Esophagus muscularis mucosa (tissue), 4 donors: Measurements from ENCODE around the gene ABHD6. TPM values are rescaled to one million over a fixed set of nuclear protein-coding genes. Genes with fewer than 3 reads are reported as not detected.

ENCODE experiments used
- DNase-seq: peaks from one replicate; pipeline ENCODE4 v3.0.0-alpha.2; 2017; ENCODE audit errors: extremely low spot score
- H3K27ac ChIP-seq, 4 donors: fragments of 200-600 bp; sonication (generic); replicated peaks in 1 of 4; 1 replicate in 3 of 4; 2 replicates in 1 of 4; pipeline ENCODE4 v1.5.1; 2016 to 2019; ENCODE audit warnings: mild to moderate bottlenecking in 1 of 4
- H3K27me3 ChIP-seq, 4 donors: fragments of 200-600 bp; sonication (generic); one replicate each; pipeline versions ENCODE4 v1.5.1 to v1.6.0; 2016 to 2019
- H3K36me3 ChIP-seq, 4 donors: fragments of 200-600 bp; sonication (generic); one replicate each; pipeline ENCODE4 v1.5.1; 2016 to 2019
- H3K4me1 ChIP-seq, 4 donors: fragments of 200-600 bp; sonication (generic); one replicate each; pipeline ENCODE4 v1.5.1; 2016 to 2019
- H3K4me3 ChIP-seq, 4 donors: fragments of 200-600 bp; sonication (generic); 1 replicate in 2 of 4; 2 replicates in 2 of 4; pipeline ENCODE4 v1.5.1; 2016 to 2019; ENCODE audit warnings: mild to moderate bottlenecking in 4 of 4, moderate library complexity in 1 of 4
- H3K9me3 ChIP-seq, 4 donors: fragments of 200-600 bp; sonication (generic); 1 replicate in 3 of 4; 2 replicates in 1 of 4; pipeline ENCODE4 v1.5.1; 2016 to 2019
- CTCF ChIP-seq, 3 experiments: fragments of 200-600 bp in 2 of 3; fragments of 450-650 bp in 1 of 3; sonication (generic) in 2 of 3; IDR thresholded peaks; one replicate each; pipeline ENCODE4 v1.5.1; 2017 to 2019; ENCODE audit warnings: antibody characterized with exemption in 3 of 3, mild to moderate bottlenecking in 2 of 3, moderate library complexity in 1 of 3
- EP300 ChIP-seq: sonication (generic); formaldehyde crosslinking; IDR thresholded peaks from one replicate; pipeline ENCODE4 v1.6.1; 2017; ENCODE audit warnings: antibody characterized with exemption
- POLR2A ChIP-seq: fragments of 450-650 bp; IDR thresholded peaks from one replicate; pipeline ENCODE4 v1.6.1; 2017; ENCODE audit warnings: antibody characterized with exemption, moderate library complexity, mild to moderate bottlenecking, low read depth
- POLR2AphosphoS5 ChIP-seq, 2 donors: sonication (generic); formaldehyde crosslinking; IDR thresholded peaks; one replicate each; pipeline ENCODE4 v1.6.1; 2017; ENCODE audit warnings: antibody characterized with exemption in 2 of 2
- WGBS: methylation state at CpG from one replicate; pipeline ENCODE4 v1.1.5; 2018; 5-methylcytosine and 5-hydroxymethylcytosine counted together
- intact Hi-C: fragments of 100-400 bp; cut with DNase I; formaldehyde crosslinking; loops from one replicate; pipeline ENCODE4 v1.15.1; 2023
- total RNA-seq, 4 donors: library from RNA; depleted of rRNA; stranded (reverse); fragments of >200 nt; gene quantifications; one replicate each; pipeline versions ENCODE4 v1.1.0 to v1.2.1, GENCODE V29; 2016

The ABHD6 gene
- 10 to 100 TPM; 13.1 to 20.3 (median 17.9) TPM for total RNA-seq

- TF ChIP-seq CTCF (IDR thresholded peaks at IDR 0.05) (peak; percentile 11 to 67 (median 50)), POLR2AphosphoS5 (IDR thresholded peaks at IDR 0.05) (peak in 1 of 2 donors; percentile 76), POLR2A (no peak), EP300 (no peak)
- intact Hi-C loops = loop anchor here (2.0 kb wide), 1 partner anchor 69 kb away; the partner anchor contains the start of genes HTD2 and RPP14
- H3K4me3 ChIP-seq = peak within 1 kb of the TSS; percentile 80 to 90 (median 85)
- no peaks in the 10 kb centered on the region for H3K27me3 ChIP-seq
- peak; percentile 95 for DNase-seq
- no peaks in the 10 kb centered on the region for H3K9me3 ChIP-seq
- H3K4me1 ChIP-seq = peaks cover 15 to 29% (median 21%) of the 10 kb centered on the region in 4 donors
- peak within 1 kb of the TSS; percentile 79 to 89 (median 85) for H3K27ac ChIP-seq
- 0% methylated on average over 1 of the region's 77 CpGs for WGBS
- H3K36me3 ChIP-seq = no peaks in the 10 kb centered on the region
Measured at GRCh38 chr3:58237238-58237940, at the start of gene ABHD6. Gene ABHD6, plus strand, starts transcription at chr3:58237792. Its CDS starts 18,795 bp downstream, at chr3:58256587.

GRCh38 chr3:58188173-58188564, 49.4 kb upstream of the ABHD6 start:
- Histone ChIP-seq H3K27ac (no peak overlapping the region), H3K27me3 (no peaks in the 10 kb centered on the region), H3K36me3 (no peaks in the 10 kb centered on the region), H3K9me3 (no peaks in the 10 kb centered on the region), H3K4me3 (no peak overlapping the region), H3K4me1 (peaks cover 0 to 13% (median 3%) of the 10 kb centered on the region in 4 donors)
- TF ChIP-seq POLR2AphosphoS5 (IDR thresholded peaks at IDR 0.05) (no peak), POLR2A (no peak), EP300 (no peak), CTCF (IDR thresholded peaks at IDR 0.05) (no peak)
- 82% methylated on average over 6 of the region's 6 CpGs for WGBS
- intact Hi-C loops = loop anchor here (2.0 to 10.0 kb wide), 3 partner anchors 115 to 347 kb away; partner anchors contain the start of gene ACOX2
- no peak for DNase-seq

- H3K9me3 ChIP-seq = no peaks in the 10 kb centered on the region
- 72% methylated on average over 10 of the region's 10 CpGs for WGBS
- H3K4me1 ChIP-seq = peaks cover 0 to 13% (median 3%) of the 10 kb centered on the region in 4 donors
- DNase-seq = no peak
- H3K27me3 ChIP-seq = no peaks in the 10 kb centered on the region
- no peaks in the 10 kb centered on the region for H3K36me3 ChIP-seq
- intact Hi-C loops = loop anchor here (2.0 to 10.0 kb wide), 3 partner anchors 114 to 346 kb away; partner anchors contain the start of gene ACOX2
- no peak overlapping the region for H3K4me3 ChIP-seq
- no peak for TF ChIP-seq EP300
- TF ChIP-seq POLR2AphosphoS5 (IDR thresholded peaks at IDR 0.05) = peak in 1 of 2 donors; percentile 26
- peak overlapping the region in 2 of 4 donors; percentile 23 to 36 for H3K27ac ChIP-seq
Measured at GRCh38 chr3:58188921-58189451, 48.6 kb upstream of the ABHD6 start.

- intact Hi-C loops = loop anchor here (2.0 to 10.0 kb wide), 3 partner anchors 113 to 345 kb away; partner anchors contain the start of gene ACOX2
- 81% methylated on average over 5 of the region's 5 CpGs for WGBS
Measured at GRCh38 chr3:58189691-58190090, 47.9 kb upstream of the ABHD6 start.

More at GRCh38 chr3:58189691-58190090, 47.9 kb upstream of the ABHD6 start:
- no peaks in the 10 kb centered on the region for H3K27me3 ChIP-seq
- H3K27ac ChIP-seq = peak overlapping the region in 1 of 4 donors; percentile 36
- H3K36me3 ChIP-seq = no peaks in the 10 kb centered on the region
- DNase-seq = no peak
- no peak for TF ChIP-seq CTCF (IDR thresholded peaks at IDR 0.05)
- TF ChIP-seq EP300 = no peak
- no peak for TF ChIP-seq POLR2AphosphoS5 (IDR thresholded peaks at IDR 0.05)
- TF ChIP-seq POLR2A = no peak
- peaks cover 0 to 13% (median 3%) of the 10 kb centered on the region in 4 donors for H3K4me1 ChIP-seq
- no peaks in the 10 kb centered on the region for H3K9me3 ChIP-seq
- H3K4me3 ChIP-seq = no peak overlapping the region
